T-helper 17 cell (primary cell): Measurements from ENCODE around the gene PKN1. TPM values are rescaled to one million over a fixed set of nuclear protein-coding genes. Genes with fewer than 3 reads are reported as not detected.
A peak's percentile ranks its signal among the peaks of the same experiment; 100 is the strongest.

Experiments
- ATAC-seq: fragments of 150-1000 bp; cut with Tn5 transposase; 2 replicates; pipeline ENCODE4 v1.10.0; 2021; ENCODE audit warnings: mild to moderate bottlenecking, moderate library complexity
- DNase-seq, 3 donors: peaks; one replicate each; pipeline versions ENCODE4 v3.0.0 to v3.0.0-alpha.2; 2020 to 2021
- H3K9me3 ChIP-seq: one replicate; pipeline ENCODE4 v1.7.0; 2013; ENCODE audit warnings: low read length, mild to moderate bottlenecking; ENCODE audit not compliant: control insufficient read depth, poor library complexity, severe bottlenecking
- H3K27ac Mint-ChIP-seq: one replicate; pipeline ENCODE4 v1.8.0; 2022; ENCODE audit warnings: mild to moderate bottlenecking, moderate library complexity, mixed read lengths
- H3K27me3 Mint-ChIP-seq: one replicate; pipeline ENCODE4 v1.8.0; 2022; ENCODE audit warnings: mixed read lengths
- H3K36me3 Mint-ChIP-seq: one replicate; pipeline ENCODE4 v1.8.0; 2022; ENCODE audit warnings: low read depth, mixed read lengths
- H3K4me1 Mint-ChIP-seq: one replicate; pipeline ENCODE4 v1.8.0; 2022; ENCODE audit warnings: mild to moderate bottlenecking, mixed read lengths
- H3K4me3 Mint-ChIP-seq: one replicate; pipeline ENCODE4 v1.8.0; 2022; ENCODE audit warnings: mild to moderate bottlenecking, moderate library complexity, mixed read lengths
- total RNA-seq, 4 donors: library from RNA in 2 of 4; stranded (reverse) in 2 of 4; gene quantifications; one replicate each; pipeline ENCODE4 v1.2.3 and lab custom pipeline; 2022 to 2026

PKN1 gene
- total RNA-seq, 2 donors from 2014 or later = 163 to 202 TPM

- no peaks in the 10 kb centered on the region for H3K9me3 ChIP-seq
- peak overlapping the region; percentile 94 for H3K4me3 Mint-ChIP-seq
- H3K4me1 Mint-ChIP-seq = peaks cover 42% of the 10 kb centered on the region
- peaks cover 8% of the 10 kb centered on the region for H3K36me3 Mint-ChIP-seq
- DNase-seq = no peak
- no peaks in the 10 kb centered on the region for H3K27me3 Mint-ChIP-seq
- H3K27ac Mint-ChIP-seq = peak overlapping the region; percentile 99
- ATAC-seq = no peak
These were observed 83.8 kb downstream of the PKN1 start for GRCh38 chr19:14516746-14517438.

DNA sequence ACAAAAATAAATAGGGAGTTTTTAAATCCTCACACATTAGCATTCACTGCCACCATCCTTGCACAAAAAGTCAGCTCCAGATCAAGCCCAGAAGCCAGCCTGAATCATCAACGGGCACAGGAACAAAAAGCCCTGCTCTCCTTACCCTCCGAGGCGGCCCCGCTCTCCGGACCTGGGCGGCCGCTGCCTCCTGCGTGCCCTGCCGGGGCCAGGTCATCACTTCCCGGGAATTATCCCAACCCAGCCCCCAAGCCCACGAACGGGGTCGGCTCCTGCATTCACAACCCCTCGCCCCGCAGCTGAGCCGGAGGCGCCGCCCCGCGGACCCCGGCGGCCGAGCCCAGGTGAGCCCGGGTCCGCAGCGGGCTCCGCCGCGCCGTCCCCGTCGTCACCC is 84.3 kb downstream of the PKN1 start:
- Mint-ChIP-seq H3K4me3 (peak overlapping the region; percentile 94), H3K27ac (peak overlapping the region; percentile 99), H3K27me3 (no peaks in the 10 kb centered on the region), H3K4me1 (peaks cover 48% of the 10 kb centered on the region), H3K36me3 (peaks cover 8% of the 10 kb centered on the region)
- ATAC-seq = no peak
- DNase-seq = no peak
- H3K9me3 ChIP-seq = no peaks in the 10 kb centered on the region

GRCh38 chr19:14517840-14518505 is 84.9 kb downstream of the PKN1 start, which contains the start of gene DNAJB1:
Gene DNAJB1, minus strand, starts transcription at chr19:14518397. Its CDS starts 48 bp downstream, at chr19:14518349.
- H3K9me3 ChIP-seq = no peaks in the 10 kb centered on the region
- Mint-ChIP-seq H3K27ac (peak within 1 kb of the TSS; percentile 99), H3K4me1 (peaks cover 53% of the 10 kb centered on the region), H3K36me3 (peaks cover 8% of the 10 kb centered on the region), H3K27me3 (no peaks in the 10 kb centered on the region), H3K4me3 (peak within 1 kb of the TSS; percentile 94)
- ATAC-seq (peak; percentile 56), DNase-seq (peak; percentile 52 to 58 (median 56))

DNA sequence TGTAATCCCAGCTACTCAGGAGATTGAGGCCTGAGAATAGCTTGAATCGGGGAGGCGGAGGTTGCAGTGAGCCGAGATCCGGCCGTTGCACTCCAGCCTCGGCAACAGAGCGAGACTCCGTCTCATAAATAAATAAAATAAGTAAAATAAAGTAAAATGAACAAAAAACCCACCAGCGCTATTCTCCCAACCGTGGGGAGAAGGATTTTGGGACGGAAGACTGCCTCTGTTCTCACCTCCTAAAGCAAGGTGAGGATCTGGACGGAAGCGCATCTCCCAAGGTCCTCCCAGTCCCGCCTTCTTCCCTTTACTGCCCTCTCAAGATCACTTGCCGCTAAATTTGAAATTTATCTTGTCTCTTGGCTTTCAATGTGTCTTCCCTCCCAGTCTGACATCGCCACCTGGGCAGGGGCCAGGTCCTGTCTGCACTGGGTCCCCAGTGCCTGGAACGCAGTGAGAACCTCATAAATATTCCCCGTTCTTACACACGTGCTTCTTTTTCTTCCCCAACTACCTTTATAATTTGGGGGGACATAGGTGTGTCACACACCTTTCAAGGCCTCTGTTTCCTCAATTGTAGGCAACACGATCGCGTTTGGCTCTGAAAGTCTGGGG is 86.2 kb downstream of the PKN1 start:
- no peak for DNase-seq
- peaks cover 58% of the 10 kb centered on the region for H3K4me1 Mint-ChIP-seq
- no peak for ATAC-seq

GRCh38 chr19:14519860-14520407 is 86.8 kb downstream of the PKN1 start:
- Mint-ChIP-seq H3K36me3 (peaks cover 8% of the 10 kb centered on the region), H3K4me1 (peaks cover 54% of the 10 kb centered on the region), H3K27ac (peak overlapping the region; percentile 99), H3K27me3 (no peaks in the 10 kb centered on the region), H3K4me3 (peak overlapping the region; percentile 78)
- no peak for ATAC-seq
- no peaks in the 10 kb centered on the region for H3K9me3 ChIP-seq
- no peak for DNase-seq

More for the DNA sequence above, 86.2 kb downstream of the PKN1 start:
- H3K27me3 Mint-ChIP-seq = no peaks in the 10 kb centered on the region
- peak overlapping the region; percentile 94 for H3K4me3 Mint-ChIP-seq
- peak overlapping the region; percentile 99 for H3K27ac Mint-ChIP-seq
- H3K9me3 ChIP-seq = no peaks in the 10 kb centered on the region
- H3K36me3 Mint-ChIP-seq = peaks cover 8% of the 10 kb centered on the region

GRCh38 chr19:14520543-14520942 is 87.4 kb downstream of the PKN1 start:
- H3K9me3 ChIP-seq = no peaks in the 10 kb centered on the region
- ATAC-seq (no peak), DNase-seq (no peak)
- peaks cover 4% of the 10 kb centered on the region for H3K36me3 Mint-ChIP-seq
- H3K27me3 Mint-ChIP-seq = no peaks in the 10 kb centered on the region
- H3K27ac Mint-ChIP-seq = peak overlapping the region; percentile 99
- H3K4me3 Mint-ChIP-seq = no peak overlapping the region
- peaks cover 50% of the 10 kb centered on the region for H3K4me1 Mint-ChIP-seq

Other genes with a start within 250 kb of the PKN1 start
- 10 to 100 TPM; 14.9 to 30.8 TPM for gene ADGRL1, start 227.1 kb upstream of the PKN1 start, total RNA-seq
- 1,000 to 10,000 TPM; 1,097 to 1,799 TPM for gene ADGRE5, start 51.9 kb upstream of the PKN1 start, total RNA-seq
- gene DDX39A, start 14.0 kb upstream of the PKN1 start, total RNA-seq = 100 to 1,000 TPM; 276 to 284 TPM
- not detected for gene PTGER1, start 42.0 kb downstream of the PKN1 start, total RNA-seq
- gene GIPC1, start 62.8 kb downstream of the PKN1 start, total RNA-seq = 10 to 100 TPM; 34.8 to 38.6 TPM
- gene DNAJB1, start 85.1 kb downstream of the PKN1 start, total RNA-seq = 100 to 1,000 TPM; 483 to 558 TPM
- gene TECR, start 96.3 kb downstream of the PKN1 start, total RNA-seq = 100 to 1,000 TPM; 111 to 125 TPM
- 10 to 100 TPM; 60.7 to 62.5 TPM for gene NDUFB7, start 138.8 kb downstream of the PKN1 start, total RNA-seq
- 1 to 10 TPM in 1 of 2 donors, under 1 TPM in 1; 0.34 to 2.4 TPM for gene CLEC17A, start 149.8 kb downstream of the PKN1 start, total RNA-seq
- under 1 TPM in 1 of 2 donors, not detected in 1; 0.15 TPM for gene ADGRE3, start 241.5 kb downstream of the PKN1 start, total RNA-seq